Measurements from ENCODE around the gene DNAJB13. TPM values are rescaled to one million over a fixed set of nuclear protein-coding genes. Genes with fewer than 3 reads are reported as not detected.
"Not testable (repeated sequence)": the region's sequence is repeated elsewhere in the genome, so short reads cannot be mapped to it uniquely, and the experiment has no call there.

DNAJB13 gene
- total RNA-seq, 4 donors from 2014 or later: not detected

DNA sequence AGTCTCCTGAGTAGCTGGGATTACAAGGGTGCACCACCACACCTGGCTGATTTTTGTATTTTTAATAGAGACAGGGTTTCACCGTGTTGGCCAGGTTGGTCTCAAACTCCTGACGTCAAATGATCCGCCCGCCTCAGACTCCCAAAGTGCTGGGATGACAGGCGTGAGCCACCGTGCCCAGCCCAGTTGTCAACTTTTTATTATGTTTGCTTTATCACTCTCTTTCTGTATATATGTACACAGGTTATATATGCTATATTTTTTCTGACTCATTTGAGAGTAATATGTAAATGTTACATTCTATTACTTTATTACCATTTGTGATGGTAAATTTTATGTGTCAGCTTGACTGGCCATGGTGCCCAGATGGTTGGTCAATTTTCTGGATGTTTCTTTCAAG lies 18.9 kb upstream of the DNAJB13 start:
- no peak for ATAC-seq
- 92 to 93% methylated on average over 6 of the region's 6 CpGs for WGBS, 2 donors (ENCODE audit: low coverage in 1 of 2)

DNA sequence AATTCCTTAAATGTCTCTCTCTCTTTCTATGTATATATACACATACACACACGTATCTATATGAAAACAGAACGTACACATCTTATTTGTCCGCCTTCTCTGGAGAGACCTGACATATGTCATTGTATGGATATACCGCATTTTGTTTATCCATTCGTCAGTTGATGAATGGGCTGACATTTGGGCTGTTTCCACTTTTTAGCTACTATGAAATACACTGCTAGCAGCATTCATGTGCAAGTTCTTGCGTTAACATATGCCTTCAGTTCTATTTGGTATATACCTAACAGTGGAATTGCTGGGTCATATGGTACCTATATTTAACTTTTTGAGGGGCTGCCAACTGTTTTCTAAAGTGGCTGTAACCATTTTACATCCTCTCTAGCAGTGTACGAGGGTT lies 18.0 kb upstream of the DNAJB13 start:
- Histone ChIP-seq H3K27me3 (no peaks in the 10 kb centered on the region), H3K27ac (no peak overlapping the region), H3K4me1 (no peaks in the 10 kb centered on the region), H3K9me3 (no peaks in the 10 kb centered on the region), H3K36me3 (peaks cover 0 to 65% of the 10 kb centered on the region in 2 donors), H3K4me3 (no peak overlapping the region)
- 81 to 89% methylated on average over 7 of the region's 7 CpGs for WGBS, 2 donors (ENCODE audit: low coverage in 1 of 2)
- TF ChIP-seq POLR2AphosphoS5 (IDR thresholded peaks at IDR 0.05): no peak
- no peak for TF ChIP-seq POLR2A (IDR thresholded peaks at IDR 0.05)
- no peak for TF ChIP-seq CTCF (IDR thresholded peaks at IDR 0.05)
- TF ChIP-seq EP300 (IDR thresholded peaks at IDR 0.05): no peak
- ATAC-seq: no peak

More for the DNA sequence above, 18.9 kb upstream of the DNAJB13 start:
- Histone ChIP-seq H3K4me3 (no peak overlapping the region), H3K27ac (no peak overlapping the region), H3K27me3 (no peaks in the 10 kb centered on the region), H3K4me1 (no peaks in the 10 kb centered on the region), H3K9me3 (no peaks in the 10 kb centered on the region), H3K36me3 (peaks cover 0 to 74% of the 10 kb centered on the region in 2 donors)
- TF ChIP-seq POLR2A (IDR thresholded peaks at IDR 0.05) (no peak), EP300 (IDR thresholded peaks at IDR 0.05) (no peak), POLR2AphosphoS5 (IDR thresholded peaks at IDR 0.05) (no peak), CTCF (IDR thresholded peaks at IDR 0.05) (no peak)

- not testable (repeated sequence) for H3K4me1 ChIP-seq, H3K27ac ChIP-seq, H3K27me3 ChIP-seq, H3K9me3 ChIP-seq, H3K4me3 ChIP-seq, ATAC-seq
- H3K36me3 ChIP-seq: peaks cover 0 to 35% of the 10 kb centered on the region in 2 donors
- WGBS, 2 donors (ENCODE audit: low coverage in 1 of 2): no CpG with 5 or more reads among the region's 25 CpGs
These were observed 14.8 kb upstream of the DNAJB13 start for GRCh38 chr11:73936047-73936446.

- WGBS, 2 donors (ENCODE audit: low coverage in 1 of 2): 82 to 89% methylated on average over 1 to 4 of the region's 4 CpGs
- Histone ChIP-seq H3K4me3 (no peak overlapping the region), H3K27ac (no peak overlapping the region), H3K4me1 (no peaks in the 10 kb centered on the region), H3K9me3 (no peaks in the 10 kb centered on the region), H3K27me3 (no peaks in the 10 kb centered on the region), H3K36me3 (peaks cover 0 to 9% of the 10 kb centered on the region in 2 donors)
- ATAC-seq: no peak
- TF ChIP-seq POLR2A (IDR thresholded peaks at IDR 0.05) (no peak), POLR2AphosphoS5 (IDR thresholded peaks at IDR 0.05) (no peak), EP300 (IDR thresholded peaks at IDR 0.05) (no peak), CTCF (IDR thresholded peaks at IDR 0.05) (no peak)
These were observed 11.7 kb upstream of the DNAJB13 start for GRCh38 chr11:73939096-73939495.

DNA sequence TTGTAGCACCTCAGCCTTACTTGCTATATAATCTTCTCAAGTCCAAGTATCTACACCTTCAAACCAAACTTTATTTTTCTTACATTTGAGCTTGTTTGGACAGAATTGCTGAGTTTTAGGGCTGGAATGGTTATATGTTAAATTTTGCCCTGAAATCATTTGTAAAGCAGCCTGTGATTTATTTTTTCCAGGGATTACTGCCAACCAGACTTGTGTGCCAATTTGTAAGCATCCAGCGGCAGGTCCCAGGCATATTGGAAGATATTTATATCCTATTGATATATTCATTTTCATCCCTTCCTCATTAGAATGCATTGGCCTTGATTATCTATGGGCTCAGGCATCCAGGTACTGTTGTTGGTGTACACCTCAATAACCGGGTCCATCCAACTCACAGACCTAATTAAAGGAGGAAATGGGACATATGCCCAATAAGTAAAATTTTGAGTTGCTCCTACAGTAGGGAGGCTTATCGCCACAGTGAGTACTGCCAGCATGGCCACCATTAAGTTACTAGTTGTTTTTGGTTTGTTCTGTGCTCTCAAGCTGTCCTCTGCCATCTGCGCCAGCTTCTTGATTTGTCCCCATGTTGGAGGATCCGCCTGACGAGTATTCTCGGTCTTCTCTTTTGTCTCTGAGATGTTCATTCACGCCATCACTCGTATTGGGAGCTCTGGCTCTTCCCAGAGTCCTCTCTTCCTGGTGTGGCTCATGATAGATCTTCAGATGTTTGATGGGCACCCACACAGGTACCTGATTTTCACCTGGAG lies 9.8 kb upstream of the DNAJB13 start:
- no peak overlapping the region for H3K27ac ChIP-seq
- WGBS, 2 donors (ENCODE audit: low coverage in 1 of 2): 77 to 89% methylated on average over 3 to 9 of the region's 9 CpGs
- ATAC-seq: no peak
- no peaks in the 10 kb centered on the region for H3K36me3 ChIP-seq
- no peak overlapping the region for H3K4me3 ChIP-seq
- H3K4me1 ChIP-seq: no peaks in the 10 kb centered on the region
- TF ChIP-seq POLR2AphosphoS5 (IDR thresholded peaks at IDR 0.05): no peak
- H3K27me3 ChIP-seq: no peaks in the 10 kb centered on the region
- no peaks in the 10 kb centered on the region for H3K9me3 ChIP-seq

GRCh38 chr11:73942010-73942409 lies 8.8 kb upstream of the DNAJB13 start:
- WGBS, 2 donors (ENCODE audit: low coverage in 1 of 2): 90 to 100% methylated on average over 1 of the region's 1 CpG
- H3K27me3 ChIP-seq: no peaks in the 10 kb centered on the region
- ATAC-seq: no peak
- no peaks in the 10 kb centered on the region for H3K9me3 ChIP-seq
- H3K27ac ChIP-seq: no peak overlapping the region
- no peak for TF ChIP-seq CTCF (IDR thresholded peaks at IDR 0.05)
- H3K36me3 ChIP-seq: no peaks in the 10 kb centered on the region
- no peaks in the 10 kb centered on the region for H3K4me1 ChIP-seq
- no peak overlapping the region for H3K4me3 ChIP-seq

All from gastroesophageal sphincter (tissue), 4 donors.